ENCODE data around the gene FBXO30. TPM values are rescaled to one million over a fixed set of nuclear protein-coding genes. Genes with fewer than 3 reads are reported as not detected.

FBXO30 gene
- total RNA-seq, 1 donor, result 4.0 TPM

GRCh38 chr6:145802141-145802540 is 12.5 kb downstream of the FBXO30 start:
- no peaks in the 10 kb centered on the region for H3K4me1 ChIP-seq (ENCODE audit: insufficient read depth, low read length)
- H3K9me3 ChIP-seq (ENCODE audit: low read depth, low read length), result no peaks in the 10 kb centered on the region
- no peaks in the 10 kb centered on the region for H3K27me3 ChIP-seq (ENCODE audit: insufficient read depth, low read length)
- H3K4me3 ChIP-seq (ENCODE audit: low read length), result no peak overlapping the region

- Histone ChIP-seq H3K9me3 (ENCODE audit: low read depth, low read length) (no peaks in the 10 kb centered on the region), H3K27me3 (ENCODE audit: insufficient read depth, low read length) (no peaks in the 10 kb centered on the region), H3K4me1 (ENCODE audit: insufficient read depth, low read length) (no peaks in the 10 kb centered on the region), H3K4me3 (ENCODE audit: low read length) (no peak overlapping the region)
Observed at GRCh38 chr6:145801021-145801420, 13.6 kb downstream of the FBXO30 start.

- no peak overlapping the region for H3K4me3 ChIP-seq (ENCODE audit: low read length)
- no peaks in the 10 kb centered on the region for H3K4me1 ChIP-seq (ENCODE audit: insufficient read depth, low read length)
- H3K27me3 ChIP-seq (ENCODE audit: insufficient read depth, low read length), result no peaks in the 10 kb centered on the region
- H3K9me3 ChIP-seq (ENCODE audit: low read depth, low read length), result no peaks in the 10 kb centered on the region
Observed at GRCh38 chr6:145798530-145798929, 16.1 kb downstream of the FBXO30 start.

GRCh38 chr6:145789443-145789842 is 25.2 kb downstream of the FBXO30 start:
- H3K9me3 ChIP-seq (ENCODE audit: low read depth, low read length), result no peaks in the 10 kb centered on the region
- no peak overlapping the region for H3K4me3 ChIP-seq (ENCODE audit: low read length)
- H3K4me1 ChIP-seq (ENCODE audit: insufficient read depth, low read length), result no peaks in the 10 kb centered on the region
- no peaks in the 10 kb centered on the region for H3K27me3 ChIP-seq (ENCODE audit: insufficient read depth, low read length)

- Histone ChIP-seq H3K27me3 (ENCODE audit: insufficient read depth, low read length) (no peaks in the 10 kb centered on the region), H3K4me1 (ENCODE audit: insufficient read depth, low read length) (no peaks in the 10 kb centered on the region), H3K9me3 (ENCODE audit: low read depth, low read length) (no peaks in the 10 kb centered on the region), H3K4me3 (ENCODE audit: low read length) (no peak overlapping the region)
Observed at GRCh38 chr6:145787688-145788087, 26.9 kb downstream of the FBXO30 start.

- Histone ChIP-seq H3K4me3 (ENCODE audit: low read length) (no peak overlapping the region), H3K4me1 (ENCODE audit: insufficient read depth, low read length) (no peaks in the 10 kb centered on the region), H3K9me3 (ENCODE audit: low read depth, low read length) (no peaks in the 10 kb centered on the region), H3K27me3 (ENCODE audit: insufficient read depth, low read length) (no peaks in the 10 kb centered on the region)
Observed at GRCh38 chr6:145784683-145785082, 29.9 kb downstream of the FBXO30 start.

GRCh38 chr6:145783796-145784195 is 30.8 kb downstream of the FBXO30 start:
- no peak overlapping the region for H3K4me3 ChIP-seq (ENCODE audit: low read length)
- no peaks in the 10 kb centered on the region for H3K9me3 ChIP-seq (ENCODE audit: low read depth, low read length)
- no peaks in the 10 kb centered on the region for H3K27me3 ChIP-seq (ENCODE audit: insufficient read depth, low read length)
- H3K4me1 ChIP-seq (ENCODE audit: insufficient read depth, low read length), result no peaks in the 10 kb centered on the region

GRCh38 chr6:145772846-145773245 is 41.7 kb downstream of the FBXO30 start:
- Histone ChIP-seq H3K4me1 (ENCODE audit: insufficient read depth, low read length) (no peaks in the 10 kb centered on the region), H3K9me3 (ENCODE audit: low read depth, low read length) (no peaks in the 10 kb centered on the region), H3K27me3 (ENCODE audit: insufficient read depth, low read length) (no peaks in the 10 kb centered on the region), H3K4me3 (ENCODE audit: low read length) (no peak overlapping the region)

GRCh38 chr6:145765449-145765848 is 49.1 kb downstream of the FBXO30 start:
- no peaks in the 10 kb centered on the region for H3K9me3 ChIP-seq (ENCODE audit: low read depth, low read length)

GRCh38 chr6:145763742-145764141 is 50.9 kb downstream of the FBXO30 start:
- Histone ChIP-seq H3K4me1 (ENCODE audit: insufficient read depth, low read length) (no peaks in the 10 kb centered on the region), H3K4me3 (ENCODE audit: low read length) (no peak overlapping the region)

More at GRCh38 chr6:145765449-145765848, 49.1 kb downstream of the FBXO30 start:
- no peaks in the 10 kb centered on the region for H3K4me1 ChIP-seq (ENCODE audit: insufficient read depth, low read length)
- no peaks in the 10 kb centered on the region for H3K27me3 ChIP-seq (ENCODE audit: insufficient read depth, low read length)
- H3K4me3 ChIP-seq (ENCODE audit: low read length), result no peak overlapping the region

GRCh38 chr6:145761584-145761983 is 53.0 kb downstream of the FBXO30 start:
- H3K9me3 ChIP-seq (ENCODE audit: low read depth, low read length), result no peaks in the 10 kb centered on the region

More at GRCh38 chr6:145763742-145764141, 50.9 kb downstream of the FBXO30 start:
- H3K27me3 ChIP-seq (ENCODE audit: insufficient read depth, low read length), result no peaks in the 10 kb centered on the region
- no peaks in the 10 kb centered on the region for H3K9me3 ChIP-seq (ENCODE audit: low read depth, low read length)

GRCh38 chr6:145758113-145758512 is 56.5 kb downstream of the FBXO30 start:
- no peak overlapping the region for H3K4me3 ChIP-seq (ENCODE audit: low read length)
- H3K9me3 ChIP-seq (ENCODE audit: low read depth, low read length), result no peaks in the 10 kb centered on the region
- peaks cover 14% of the 10 kb centered on the region for H3K4me1 ChIP-seq (ENCODE audit: insufficient read depth, low read length)

More at GRCh38 chr6:145761584-145761983, 53.0 kb downstream of the FBXO30 start:
- H3K4me3 ChIP-seq (ENCODE audit: low read length), result no peak overlapping the region
- H3K27me3 ChIP-seq (ENCODE audit: insufficient read depth, low read length), result no peaks in the 10 kb centered on the region
- H3K4me1 ChIP-seq (ENCODE audit: insufficient read depth, low read length), result peaks cover under 1% of the 10 kb centered on the region

GRCh38 chr6:145756170-145756662 is 58.4 kb downstream of the FBXO30 start:
- Histone ChIP-seq H3K27me3 (ENCODE audit: insufficient read depth, low read length) (no peaks in the 10 kb centered on the region), H3K4me3 (ENCODE audit: low read length) (no peak overlapping the region), H3K4me1 (ENCODE audit: insufficient read depth, low read length) (peaks cover 14% of the 10 kb centered on the region)

More at GRCh38 chr6:145758113-145758512, 56.5 kb downstream of the FBXO30 start:
- H3K27me3 ChIP-seq (ENCODE audit: insufficient read depth, low read length), result no peaks in the 10 kb centered on the region

GRCh38 chr6:145755682-145756081 is 58.9 kb downstream of the FBXO30 start:
- Histone ChIP-seq H3K4me3 (ENCODE audit: low read length) (no peak overlapping the region), H3K27me3 (ENCODE audit: insufficient read depth, low read length) (no peaks in the 10 kb centered on the region), H3K4me1 (ENCODE audit: insufficient read depth, low read length) (peaks cover 14% of the 10 kb centered on the region), H3K9me3 (ENCODE audit: low read depth, low read length) (no peaks in the 10 kb centered on the region)

More at GRCh38 chr6:145756170-145756662, 58.4 kb downstream of the FBXO30 start:
- no peaks in the 10 kb centered on the region for H3K9me3 ChIP-seq (ENCODE audit: low read depth, low read length)

GRCh38 chr6:145752638-145753037 is 62.0 kb downstream of the FBXO30 start:
- H3K9me3 ChIP-seq (ENCODE audit: low read depth, low read length), result no peaks in the 10 kb centered on the region
- H3K4me1 ChIP-seq (ENCODE audit: insufficient read depth, low read length), result peaks cover 14% of the 10 kb centered on the region
- no peak overlapping the region for H3K4me3 ChIP-seq (ENCODE audit: low read length)
- H3K27me3 ChIP-seq (ENCODE audit: insufficient read depth, low read length), result no peaks in the 10 kb centered on the region

GRCh38 chr6:145749632-145750031 is 65.0 kb downstream of the FBXO30 start:
- Histone ChIP-seq H3K9me3 (ENCODE audit: low read depth, low read length) (no peaks in the 10 kb centered on the region), H3K4me3 (ENCODE audit: low read length) (no peak overlapping the region), H3K4me1 (ENCODE audit: insufficient read depth, low read length) (no peaks in the 10 kb centered on the region), H3K27me3 (ENCODE audit: insufficient read depth, low read length) (no peaks in the 10 kb centered on the region)
